Prostate gland (tissue), 2 donors: ENCODE data around the gene PLA2G4D.

Experiments used
- POLR2A ChIP-seq: fragments of 450-650 bp; IDR thresholded peaks from one replicate; pipeline ENCODE4 v1.6.1; 2016; ENCODE audit warnings: antibody characterized with exemption, mild to moderate bottlenecking
- TF ChIP-seq, protein P1 (sequence below), 4 experiments: fragments of 200-600 bp in 2 of 4; fragments of 450-650 bp in 2 of 4; sonication (generic) in 2 of 4; IDR thresholded peaks; 1 replicate in 3 of 4; 2 replicates in 1 of 4; pipeline ENCODE4 v1.5.1; 2016 to 2019; ENCODE audit warnings: antibody characterized with exemption in 4 of 4, mild to moderate bottlenecking in 2 of 4, moderate library complexity in 2 of 4

- TF ChIP-seq, protein P1, sequence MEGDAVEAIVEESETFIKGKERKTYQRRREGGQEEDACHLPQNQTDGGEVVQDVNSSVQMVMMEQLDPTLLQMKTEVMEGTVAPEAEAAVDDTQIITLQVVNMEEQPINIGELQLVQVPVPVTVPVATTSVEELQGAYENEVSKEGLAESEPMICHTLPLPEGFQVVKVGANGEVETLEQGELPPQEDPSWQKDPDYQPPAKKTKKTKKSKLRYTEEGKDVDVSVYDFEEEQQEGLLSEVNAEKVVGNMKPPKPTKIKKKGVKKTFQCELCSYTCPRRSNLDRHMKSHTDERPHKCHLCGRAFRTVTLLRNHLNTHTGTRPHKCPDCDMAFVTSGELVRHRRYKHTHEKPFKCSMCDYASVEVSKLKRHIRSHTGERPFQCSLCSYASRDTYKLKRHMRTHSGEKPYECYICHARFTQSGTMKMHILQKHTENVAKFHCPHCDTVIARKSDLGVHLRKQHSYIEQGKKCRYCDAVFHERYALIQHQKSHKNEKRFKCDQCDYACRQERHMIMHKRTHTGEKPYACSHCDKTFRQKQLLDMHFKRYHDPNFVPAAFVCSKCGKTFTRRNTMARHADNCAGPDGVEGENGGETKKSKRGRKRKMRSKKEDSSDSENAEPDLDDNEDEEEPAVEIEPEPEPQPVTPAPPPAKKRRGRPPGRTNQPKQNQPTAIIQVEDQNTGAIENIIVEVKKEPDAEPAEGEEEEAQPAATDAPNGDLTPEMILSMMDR (IDR thresholded peaks at IDR 0.05): no peak
- TF ChIP-seq POLR2A: no peak
These were observed 56.0 kb downstream of the PLA2G4D start for GRCh38 chr15:42038401-42038800.
